Osteocyte (in vitro differentiated cells): ENCODE measurements around the gene TTLL10. TPM values are rescaled to one million over a fixed set of nuclear protein-coding genes. Genes with fewer than 3 reads are reported as not detected.

ENCODE experiments used
- DNase-seq: peaks from one replicate; pipeline ENCODE4 v3.0.0; 2021; ENCODE audit warnings: mixed read lengths; ENCODE audit not compliant: unreplicated experiment; ENCODE audit errors: extremely low spot score
- H3K27ac Mint-ChIP-seq: one replicate; pipeline ENCODE4 v1.8.0; 2021; ENCODE audit warnings: mild to moderate bottlenecking, mixed read lengths; ENCODE audit not compliant: unreplicated experiment
- H3K27me3 Mint-ChIP-seq: one replicate; pipeline ENCODE4 v1.8.0; 2021; ENCODE audit warnings: mixed read lengths; ENCODE audit not compliant: unreplicated experiment
- H3K36me3 Mint-ChIP-seq: one replicate; pipeline ENCODE4 v1.8.0; 2021; ENCODE audit warnings: mixed read lengths; ENCODE audit not compliant: unreplicated experiment
- H3K4me1 Mint-ChIP-seq: one replicate; pipeline ENCODE4 v1.8.0; 2021; ENCODE audit warnings: mixed read lengths; ENCODE audit not compliant: unreplicated experiment
- H3K4me3 Mint-ChIP-seq: one replicate; pipeline ENCODE4 v1.8.0; 2021; ENCODE audit warnings: mild to moderate bottlenecking, moderate library complexity, mixed read lengths; ENCODE audit not compliant: unreplicated experiment
- H3K9me3 Mint-ChIP-seq: one replicate; pipeline ENCODE4 v1.8.0; 2021; ENCODE audit warnings: mixed read lengths; ENCODE audit not compliant: unreplicated experiment
- CTCF ChIP-seq: fragments of 200-600 bp; sonication (generic); IDR thresholded peaks from 2 replicates; pipeline ENCODE4 v1.5.0; 2021; ENCODE audit warnings: antibody characterized with exemption, mild to moderate bottlenecking, moderate library complexity
- total RNA-seq: library from RNA; stranded (reverse); gene quantifications from 2 replicates; pipeline ENCODE4 v1.2.1, GENCODE V29; 2021

TTLL10 gene
- total RNA-seq, 1 donor from 2014 or later: not detected

- H3K36me3 Mint-ChIP-seq: no peaks in the 10 kb centered on the region
Measured at GRCh38 chr1:1206376-1206965, 32.8 kb downstream of the TTLL10 start, which contains the start of gene TNFRSF18. TNFRSF18 (minus strand) TSS chr1:1206592; CDS start chr1:1206571, 21 bp downstream.

GRCh38 chr1:1206966-1207531 lies 33.4 kb downstream of the TTLL10 start:
- no peaks in the 10 kb centered on the region for H3K27me3 Mint-ChIP-seq
- no peak for TF ChIP-seq CTCF
- H3K4me1 Mint-ChIP-seq: peaks cover 20% of the 10 kb centered on the region
- H3K27ac Mint-ChIP-seq: no peak overlapping the region
- DNase-seq: no peak
- no peaks in the 10 kb centered on the region for H3K9me3 Mint-ChIP-seq
- H3K4me3 Mint-ChIP-seq: no peak overlapping the region
- no peaks in the 10 kb centered on the region for H3K36me3 Mint-ChIP-seq

More at GRCh38 chr1:1206376-1206965, 32.8 kb downstream of the TTLL10 start, which contains the start of gene TNFRSF18:
- no peaks in the 10 kb centered on the region for H3K9me3 Mint-ChIP-seq
- H3K4me1 Mint-ChIP-seq: peaks cover 20% of the 10 kb centered on the region
- H3K27me3 Mint-ChIP-seq: no peaks in the 10 kb centered on the region
- H3K4me3 Mint-ChIP-seq: no peak within 1 kb of the TSS
- no peak for TF ChIP-seq CTCF
- no peak within 1 kb of the TSS for H3K27ac Mint-ChIP-seq
- DNase-seq: no peak

- DNase-seq: no peak
- Mint-ChIP-seq H3K4me3 (no peak overlapping the region), H3K27ac (no peak overlapping the region), H3K9me3 (no peaks in the 10 kb centered on the region), H3K4me1 (peaks cover 20% of the 10 kb centered on the region), H3K36me3 (no peaks in the 10 kb centered on the region), H3K27me3 (no peaks in the 10 kb centered on the region)
- no peak for TF ChIP-seq CTCF
Measured at GRCh38 chr1:1207571-1207892, 33.9 kb downstream of the TTLL10 start.

GRCh38 chr1:1208713-1209433 lies 35.2 kb downstream of the TTLL10 start:
- Mint-ChIP-seq H3K27me3 (no peaks in the 10 kb centered on the region), H3K27ac (no peak overlapping the region), H3K4me3 (no peak overlapping the region), H3K9me3 (no peaks in the 10 kb centered on the region), H3K4me1 (peaks cover 20% of the 10 kb centered on the region), H3K36me3 (no peaks in the 10 kb centered on the region)
- no peak for TF ChIP-seq CTCF
- DNase-seq: no peak
